Kidney tubule cell (primary cell): ENCODE measurements around the gene PDE9A.

Source experiments
- DNase-seq: peaks from one replicate; pipeline ENCODE4 v3.0.0-alpha.2; 2018; ENCODE audit warnings: low spot score

PDE9A gene

GRCh38 chr21:42672699-42673458 is 19.5 kb downstream of the PDE9A start:
- DNase-seq, result peak; percentile 34

DNA sequence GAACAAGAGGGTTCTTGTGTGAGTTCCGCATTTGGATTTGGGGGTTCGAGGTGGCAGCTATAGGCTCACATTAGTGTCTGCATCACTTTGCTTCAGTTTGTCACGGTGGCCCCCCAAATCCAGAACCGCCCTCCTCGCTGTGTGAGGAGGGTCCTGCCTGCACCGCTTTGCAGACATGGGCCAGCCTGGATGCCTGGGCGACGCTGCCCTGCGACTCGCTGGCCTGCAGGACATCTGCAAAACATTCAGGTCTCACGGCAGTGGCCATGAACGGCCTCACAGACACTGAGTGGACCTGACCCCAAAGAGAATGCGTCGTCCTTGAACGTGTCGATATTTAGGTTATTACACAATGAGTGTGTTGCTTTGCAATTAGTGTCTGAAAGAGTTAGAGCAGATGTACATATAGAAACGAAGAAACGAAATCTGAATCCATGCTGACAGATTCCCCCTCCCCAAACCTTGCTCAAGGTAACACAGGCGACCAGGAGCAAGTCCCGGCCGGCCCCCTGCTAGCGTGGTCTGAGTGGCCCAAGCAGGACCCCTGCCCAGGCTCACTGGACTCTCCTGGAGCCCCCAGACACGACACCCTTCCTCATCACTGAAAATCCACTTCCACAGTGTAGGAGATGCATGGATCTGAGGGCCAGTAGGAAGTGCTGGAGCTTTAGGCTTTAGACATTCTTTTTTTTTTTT is 20.4 kb downstream of the PDE9A start:
- no peak for DNase-seq

GRCh38 chr21:42674351-42674940 is 21.0 kb downstream of the PDE9A start:
- DNase-seq, result no peak

DNA sequence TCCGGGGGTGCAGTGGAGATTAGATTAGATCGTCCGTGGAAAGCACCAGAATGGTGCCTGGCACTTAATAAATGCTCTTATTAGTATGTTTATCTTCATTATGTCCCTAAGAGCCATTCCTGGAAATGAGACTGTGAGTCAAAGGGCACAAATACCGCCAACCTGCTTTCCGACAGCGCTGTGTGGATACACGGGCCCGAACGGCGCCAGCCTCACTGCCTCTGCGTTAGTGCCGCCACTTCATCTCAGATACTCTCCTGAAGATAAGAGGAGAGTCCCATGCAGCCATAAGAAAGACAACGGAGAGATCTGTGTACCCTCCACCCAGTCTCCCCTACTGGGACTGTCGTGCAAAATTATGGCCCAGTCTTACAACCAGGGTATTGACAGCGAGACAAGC is 22.0 kb downstream of the PDE9A start:
- no peak for DNase-seq

- DNase-seq, result no peak
Observed at GRCh38 chr21:42676808-42677207, 23.4 kb downstream of the PDE9A start.

GRCh38 chr21:42677339-42678321 is 24.2 kb downstream of the PDE9A start:
- DNase-seq, result peak; percentile 64

GRCh38 chr21:42678618-42679295 is 25.3 kb downstream of the PDE9A start:
- no peak for DNase-seq

DNA sequence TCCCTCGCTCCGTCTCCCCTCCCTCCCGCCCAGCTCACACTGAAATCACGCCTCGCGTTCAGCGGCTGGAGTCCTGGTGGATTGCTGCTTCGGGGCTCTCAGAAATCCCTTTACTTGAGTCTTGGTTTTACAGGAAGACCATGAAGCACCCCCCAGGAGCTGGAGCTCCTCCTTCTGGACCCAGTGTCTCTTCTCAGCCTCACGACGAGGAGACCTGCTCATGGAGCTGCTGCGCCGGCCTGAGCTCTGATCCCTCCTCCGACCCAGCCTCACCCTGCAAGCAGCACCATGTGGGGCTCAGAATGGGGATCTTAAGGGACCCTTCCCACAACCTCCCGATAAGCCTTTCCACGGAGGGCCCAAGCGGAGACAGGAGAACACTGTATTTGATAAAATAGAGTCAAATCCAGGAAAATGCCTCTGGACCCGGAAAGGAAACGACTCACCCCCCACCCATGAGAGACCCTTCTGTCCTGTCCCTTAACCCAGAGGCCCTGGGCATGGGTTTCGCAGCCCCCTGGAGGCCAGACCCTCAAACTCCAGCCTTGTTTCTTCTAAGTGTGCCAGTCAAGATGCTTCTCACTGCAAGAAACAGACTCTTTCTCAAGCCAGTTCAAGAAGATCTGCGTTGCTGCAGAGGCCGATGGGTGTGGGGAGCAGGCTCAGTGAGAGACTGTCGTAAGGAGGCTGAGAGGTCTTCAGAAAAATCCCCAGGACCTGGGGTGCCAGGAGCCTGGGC is 26.1 kb downstream of the PDE9A start:
- DNase-seq, result no peak

DNA sequence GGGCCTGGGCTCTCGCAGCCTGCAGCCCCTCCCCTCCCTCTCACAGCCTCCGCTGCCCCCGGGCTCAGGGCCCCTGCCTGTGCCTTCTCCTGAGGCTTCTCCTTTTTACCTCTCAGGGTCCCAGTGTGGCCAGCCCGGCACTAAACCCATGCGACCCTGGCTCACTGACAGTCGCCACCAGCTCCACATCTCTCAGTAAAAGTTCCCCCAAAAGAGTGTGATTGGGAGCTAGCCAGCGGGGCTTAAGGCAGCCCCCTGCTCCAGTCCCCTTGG is 26.6 kb downstream of the PDE9A start:
- DNase-seq, result no peak

GRCh38 chr21:42680429-42680828 is 27.0 kb downstream of the PDE9A start:
- DNase-seq, result no peak

DNA sequence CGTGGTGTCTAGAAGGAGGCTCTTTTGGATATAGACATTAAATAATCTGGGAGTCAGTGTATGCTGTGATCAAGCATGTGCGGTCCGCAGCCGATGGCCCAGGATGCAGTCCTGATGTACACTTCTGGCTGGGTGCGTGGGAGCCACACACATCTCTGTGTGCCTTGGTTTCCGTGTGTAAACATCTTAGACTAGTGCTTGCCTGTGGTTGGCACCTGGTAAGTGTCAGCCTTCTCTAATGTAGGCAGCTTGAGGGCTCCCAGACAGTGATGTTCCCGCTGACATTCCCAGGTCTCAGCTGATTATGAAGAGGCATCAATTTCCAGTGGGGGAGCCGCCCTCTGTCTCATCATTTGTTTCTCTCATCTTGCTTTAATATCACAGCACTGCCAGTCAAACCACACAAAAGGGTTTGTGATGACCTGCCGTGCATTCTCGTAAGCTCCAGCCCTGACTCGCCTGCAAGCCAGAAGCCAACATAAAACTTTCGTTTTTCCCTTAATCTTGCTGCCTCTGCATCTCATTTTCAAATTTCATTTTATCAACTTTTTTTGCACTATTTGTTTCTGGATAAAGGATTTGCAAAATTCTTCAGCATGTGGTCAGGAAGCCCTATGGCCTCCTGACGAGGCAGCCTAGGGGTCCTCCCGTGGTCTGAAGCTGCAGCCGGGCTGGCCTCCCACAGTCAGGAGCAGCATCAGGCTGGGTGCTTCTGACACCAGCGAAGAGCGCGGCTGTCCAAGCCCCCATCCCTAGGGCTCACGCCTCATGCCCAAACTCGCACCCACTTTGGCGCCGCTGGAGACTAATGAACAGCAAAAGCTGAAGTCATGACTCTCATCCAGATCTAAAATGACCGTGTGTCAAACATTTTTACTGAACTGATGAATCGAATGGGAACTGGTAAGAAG is 28.1 kb downstream of the PDE9A start:
- DNase-seq, result no peak

DNA sequence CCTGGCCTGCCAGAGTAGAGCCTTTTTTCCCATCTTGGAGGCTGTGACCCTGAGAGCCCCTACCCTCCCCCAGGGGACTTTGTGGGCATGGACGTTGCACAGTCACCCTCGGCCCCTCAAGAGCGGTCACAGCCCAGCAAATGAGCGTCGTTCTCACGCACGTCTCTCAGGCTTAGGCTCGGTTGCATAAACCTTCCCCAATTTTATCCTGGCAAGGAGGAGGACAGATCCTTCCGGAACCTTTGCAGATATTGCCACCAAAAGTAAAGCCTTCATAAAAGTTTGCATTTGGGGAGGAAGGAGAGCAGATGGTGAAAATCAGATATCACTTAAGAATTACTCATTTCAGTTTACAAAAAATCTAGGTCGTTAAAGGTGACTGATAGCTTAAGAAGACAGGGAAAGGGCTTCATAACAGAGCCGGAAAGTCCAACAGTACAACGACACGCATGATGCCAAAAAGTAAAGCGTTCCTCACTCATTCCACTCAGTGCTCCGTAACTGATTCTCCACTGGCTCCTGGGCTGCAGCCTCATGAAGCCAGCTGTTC is 29.3 kb downstream of the PDE9A start:
- DNase-seq, result no peak

GRCh38 chr21:42683371-42684108 is 30.1 kb downstream of the PDE9A start:
- DNase-seq, result no peak

- no peak for DNase-seq
Observed at GRCh38 chr21:42684109-42684916, 30.9 kb downstream of the PDE9A start.

DNA sequence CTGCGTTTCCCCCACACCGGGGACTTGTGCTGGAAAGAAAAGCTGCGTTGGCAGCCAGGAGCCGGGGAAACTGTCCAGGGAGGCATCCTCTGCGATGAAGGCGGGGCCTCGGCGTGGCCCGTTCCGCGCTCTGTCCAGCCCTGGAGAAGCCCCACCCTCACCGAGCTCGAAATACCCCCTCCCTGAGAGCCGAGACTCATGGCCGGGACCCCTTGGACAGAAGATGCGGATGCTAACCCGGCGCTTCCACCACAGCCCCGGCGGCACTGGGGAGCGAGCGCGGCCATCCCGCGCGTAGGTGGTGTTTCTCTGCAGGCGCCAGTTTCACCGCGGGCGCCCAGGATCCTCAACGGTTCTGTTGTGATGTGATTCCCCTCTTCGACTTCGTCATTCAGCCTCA is 31.6 kb downstream of the PDE9A start:
- no peak for DNase-seq

- DNase-seq, result no peak
Observed at GRCh38 chr21:42685954-42686500, 32.6 kb downstream of the PDE9A start.

DNA sequence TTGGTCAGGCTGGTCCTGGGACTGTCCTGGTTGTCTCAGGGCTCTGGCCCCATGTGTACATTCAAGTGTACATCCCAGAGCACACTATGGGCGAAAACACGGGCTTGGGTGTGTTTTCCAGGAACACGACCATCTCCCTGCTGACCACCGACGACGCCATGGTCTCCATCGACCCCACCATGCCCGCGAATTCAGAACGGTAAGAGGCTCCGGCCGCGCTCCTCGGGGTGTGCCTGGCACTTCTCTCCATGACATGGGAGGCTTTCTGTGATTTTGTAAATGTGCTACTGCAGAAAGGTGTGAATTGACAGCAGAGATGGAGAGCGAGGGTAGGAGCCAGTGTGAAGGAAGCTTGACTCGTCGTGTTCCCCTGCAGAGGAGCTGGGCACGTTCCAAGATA is 34.4 kb downstream of the PDE9A start:
- no peak for DNase-seq
